GM12878 (cell line): ENCODE data around the gene PAF1. TPM values are rescaled to one million over a fixed set of nuclear protein-coding genes. Genes with fewer than 3 reads are reported as not detected.
A peak's percentile ranks its signal among the peaks of the same experiment; 100 is the strongest.

ENCODE experiments used
- ATF7 ChIP-seq: fragments of 450-650 bp; IDR thresholded peaks from 2 replicates; pipeline ENCODE4 v1.6.1; 2016; ENCODE audit warnings: low read depth, mild to moderate bottlenecking
- BACH1 ChIP-seq: fragments of 450-650 bp; IDR thresholded peaks from 2 replicates; pipeline ENCODE4 v1.6.1; 2017; ENCODE audit warnings: mild to moderate bottlenecking, borderline replicate concordance
- DPF2 ChIP-seq: fragments of 450-650 bp; IDR thresholded peaks from 2 replicates; pipeline ENCODE4 v1.6.1; 2017; ENCODE audit warnings: mild to moderate bottlenecking
- GATAD2B ChIP-seq: fragments of 450-650 bp; conservative IDR thresholded peaks from 2 replicates; pipeline ENCODE4 v1.6.1; 2017; ENCODE audit warnings: low read depth, mild to moderate bottlenecking, moderate library complexity
- IKZF1 ChIP-seq: fragments of 450-650 bp; conservative IDR thresholded peaks from 2 replicates; pipeline ENCODE4 v1.6.1; 2017; ENCODE audit warnings: antibody characterized with exemption, mild to moderate bottlenecking
- MYB ChIP-seq: fragments of 150-350 bp; IDR thresholded peaks from 2 replicates; pipeline ENCODE4 v1.6.1; 2014; ENCODE audit warnings: mild to moderate bottlenecking, low read depth, low read length, borderline replicate concordance
- NBN ChIP-seq: fragments of 450-650 bp; IDR thresholded peaks from 2 replicates; pipeline ENCODE4 v1.6.1; 2016
- NFYA ChIP-seq: IDR thresholded peaks from 2 replicates; pipeline ENCODE4 v1.6.1; 2011; ENCODE audit warnings: low read depth, mild to moderate bottlenecking, low read length, improper control_type of control experiment, borderline replicate concordance
- NR2C2 ChIP-seq: IDR thresholded peaks from 2 replicates; pipeline ENCODE4 v1.6.1; 2011; ENCODE audit warnings: borderline replicate concordance, low read depth; ENCODE audit not compliant: control insufficient read depth, insufficient read length
- NRF1 ChIP-seq: conservative IDR thresholded peaks from 2 replicates; pipeline ENCODE4 v1.6.1; 2011; ENCODE audit warnings: mild to moderate bottlenecking, low read depth, low read length, improper control_type of control experiment
- RB1 ChIP-seq: fragments of 450-650 bp; formaldehyde crosslinking; IDR thresholded peaks from 2 replicates; pipeline ENCODE4 v1.6.1; 2017; ENCODE audit warnings: mild to moderate bottlenecking, borderline replicate concordance
- RBBP5 ChIP-seq: fragments of 200-600 bp; sonication (generic); conservative IDR thresholded peaks from 2 replicates; pipeline ENCODE4 v1.6.1; 2016
- SIN3A ChIP-seq: IDR thresholded peaks from 2 replicates; pipeline ENCODE4 v1.6.1; 2012; ENCODE audit warnings: low read depth, low read length, improper control_type of control experiment
- SIX5 ChIP-seq: IDR thresholded peaks from 2 replicates; pipeline ENCODE4 v1.6.1; 2011; ENCODE audit warnings: mild to moderate bottlenecking, low read depth, low read length, moderate library complexity; ENCODE audit not compliant: severe bottlenecking
- SMAD1 ChIP-seq: fragments of 450-650 bp; IDR thresholded peaks from 2 replicates; pipeline ENCODE4 v1.6.1; 2018; ENCODE audit warnings: mild to moderate bottlenecking, low read depth; ENCODE audit not compliant: partially characterized antibody
- SMAD5 ChIP-seq: IDR thresholded peaks from 2 replicates; pipeline ENCODE4 v1.6.1; 2016; ENCODE audit warnings: antibody characterized with exemption, low read depth
- SMARCA5 ChIP-seq: fragments of 450-650 bp; IDR thresholded peaks from 2 replicates; pipeline ENCODE4 v1.6.1; 2017; ENCODE audit warnings: mild to moderate bottlenecking
- STAT1 ChIP-seq: fragments of 450-650 bp; conservative IDR thresholded peaks from 2 replicates; pipeline ENCODE4 v1.6.1; 2014; ENCODE audit warnings: antibody characterized with exemption, mild to moderate bottlenecking
- TCF12 ChIP-seq: IDR thresholded peaks from 2 replicates; pipeline ENCODE4 v1.6.1; 2011; ENCODE audit warnings: low read depth, mild to moderate bottlenecking, low read length
- polyA plus RNA-seq, 11 experiments: library from polyadenylated mRNA; depleted of rRNA in 4 of 11; unstranded in 6 of 11; stranded (reverse) in 5 of 11; fragments of >200 nt; fragmentation: Nextera tagmentation in 4 of 11; fragmentation: Illumina TruSeq in 1 of 11; extraction: Ambion mirVana in 4 of 11; extraction: Trizol in 1 of 11; gene quantifications; 1 replicate in 1 of 11; 2 replicates in 10 of 11; pipeline versions ENCODE4 v1.2.1 to v1.2.3, GENCODE V29; 2011 to 2016; ENCODE audit warnings: inconsistent platforms in 2 of 11, missing spikeins in 2 of 11, low read depth in 1 of 11
- total RNA-seq, 4 experiments: library from RNA; depleted of rRNA in 3 of 4; stranded (reverse); fragments of >200 nt in 3 of 4; fragmentation: Illumina TruSeq in 1 of 4; extraction: Trizol in 1 of 4; gene quantifications; 2 replicates each; pipeline versions ENCODE4 v1.2.1 to v1.2.3, GENCODE V29; 2013 to 2021
- TF ChIP-seq, protein P1 (sequence below): fragments of 450-650 bp; IDR thresholded peaks from 2 replicates; pipeline ENCODE4 v1.6.1; 2018; ENCODE audit warnings: mild to moderate bottlenecking, low read depth, moderate library complexity; ENCODE audit not compliant: partially characterized antibody
- TF ChIP-seq, protein P2 (sequence below): IDR thresholded peaks from 2 replicates; pipeline ENCODE4 v1.6.1; 2012; ENCODE audit warnings: low read depth, low read length, improper control_type of control experiment
- TF ChIP-seq, protein P3 (sequence below): fragments of 450-650 bp; formaldehyde crosslinking; IDR thresholded peaks from 2 replicates; pipeline ENCODE4 v1.4.0; 2020; ENCODE audit warnings: mild to moderate bottlenecking, moderate library complexity
- TF ChIP-seq, protein P4 (sequence below): fragments of 450-650 bp; IDR thresholded peaks from 2 replicates; pipeline ENCODE4 v1.6.1; 2016; ENCODE audit warnings: mild to moderate bottlenecking

Gene PAF1
- total and polyA plus RNA-seq, 10 of the 15 experiments (the other 5 are each of a cell fraction or from before 2014, with no cell fraction given) = 1.7 to 45.8 (median 39.6) TPM

DNA sequence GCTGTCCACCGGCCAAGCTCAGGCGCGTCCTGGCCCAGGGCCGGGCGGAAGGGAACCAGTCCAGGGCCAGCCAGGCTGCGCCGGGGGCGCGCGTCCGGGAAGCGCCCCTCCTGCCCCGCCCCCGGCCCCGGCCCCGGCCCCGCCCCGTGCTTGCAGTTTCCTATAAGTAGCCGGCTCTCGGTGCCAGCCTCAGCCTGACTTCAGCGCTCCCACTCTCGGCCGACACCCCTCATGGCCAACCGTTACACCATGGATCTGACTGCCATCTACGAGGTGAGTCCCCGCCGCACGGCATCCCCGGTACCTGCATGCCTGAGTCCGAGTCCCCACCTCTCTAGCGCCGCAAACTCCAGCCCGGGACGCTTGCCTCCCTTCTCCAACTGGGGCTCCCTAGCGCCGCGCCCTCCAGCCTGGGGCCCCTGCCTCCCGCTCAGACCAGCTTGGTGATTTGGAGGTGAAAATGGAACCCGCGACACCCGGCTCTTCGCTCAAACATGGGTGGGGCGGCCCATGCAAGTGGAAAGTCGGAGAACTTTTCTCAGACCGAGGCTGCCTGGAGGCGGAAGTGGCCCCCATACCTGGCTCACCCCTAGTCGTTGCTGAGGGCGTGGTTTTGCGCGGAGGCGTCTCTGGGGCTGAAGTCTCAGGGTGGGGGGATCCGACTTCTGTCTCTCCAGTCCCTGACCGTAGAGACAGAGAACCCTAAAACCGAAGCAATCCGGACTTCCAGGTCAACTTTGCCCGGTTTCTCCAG, 15.9 kb upstream of the PAF1 start, which contains the start of gene ZFP36 (continued):
- TF ChIP-seq STAT1 (0 out of 2 replicates have a peak, but pooled peaks have one; percentile 45), GATAD2B (peak; percentile 57; the same call in 1 of the 2 replicates), ATF7 (peak; percentile 37; the same call in 1 of the 2 replicates), NRF1 (no peak), IKZF1 (peak; percentile 84), NR2C2 (no peak), TCF12 (peak; percentile 77; the same call in 1 of the 2 replicates), BACH1 (peak; percentile 93), RB1 (peak; percentile 88), SMARCA5 (0 out of 2 replicates have a peak, but pooled peaks have one; percentile 54), DPF2 (peak; percentile 55; the same call in 1 of the 2 replicates), SMAD1 (peak; percentile 98), NFYA (no peak), NBN (peak; percentile 79), MYB (peak; percentile 52; the same call in 1 of the 2 replicates), SIN3A (0 out of 2 replicates have a peak, but pooled peaks have one; percentile 71), RBBP5 (no peak), SIX5 (no peak), SMAD5 (peak; percentile 96)
- TF ChIP-seq, protein P1, sequence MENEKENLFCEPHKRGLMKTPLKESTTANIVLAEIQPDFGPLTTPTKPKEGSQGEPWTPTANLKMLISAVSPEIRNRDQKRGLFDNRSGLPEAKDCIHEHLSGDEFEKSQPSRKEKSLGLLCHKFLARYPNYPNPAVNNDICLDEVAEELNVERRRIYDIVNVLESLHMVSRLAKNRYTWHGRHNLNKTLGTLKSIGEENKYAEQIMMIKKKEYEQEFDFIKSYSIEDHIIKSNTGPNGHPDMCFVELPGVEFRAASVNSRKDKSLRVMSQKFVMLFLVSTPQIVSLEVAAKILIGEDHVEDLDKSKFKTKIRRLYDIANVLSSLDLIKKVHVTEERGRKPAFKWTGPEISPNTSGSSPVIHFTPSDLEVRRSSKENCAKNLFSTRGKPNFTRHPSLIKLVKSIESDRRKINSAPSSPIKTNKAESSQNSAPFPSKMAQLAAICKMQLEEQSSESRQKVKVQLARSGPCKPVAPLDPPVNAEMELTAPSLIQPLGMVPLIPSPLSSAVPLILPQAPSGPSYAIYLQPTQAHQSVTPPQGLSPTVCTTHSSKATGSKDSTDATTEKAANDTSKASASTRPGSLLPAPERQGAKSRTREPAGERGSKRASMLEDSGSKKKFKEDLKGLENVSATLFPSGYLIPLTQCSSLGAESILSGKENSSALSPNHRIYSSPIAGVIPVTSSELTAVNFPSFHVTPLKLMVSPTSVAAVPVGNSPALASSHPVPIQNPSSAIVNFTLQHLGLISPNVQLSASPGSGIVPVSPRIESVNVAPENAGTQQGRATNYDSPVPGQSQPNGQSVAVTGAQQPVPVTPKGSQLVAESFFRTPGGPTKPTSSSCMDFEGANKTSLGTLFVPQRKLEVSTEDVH = no peak
- TF ChIP-seq, protein P2, sequence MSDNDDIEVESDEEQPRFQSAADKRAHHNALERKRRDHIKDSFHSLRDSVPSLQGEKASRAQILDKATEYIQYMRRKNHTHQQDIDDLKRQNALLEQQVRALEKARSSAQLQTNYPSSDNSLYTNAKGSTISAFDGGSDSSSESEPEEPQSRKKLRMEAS = peak; percentile 66
- TF ChIP-seq, protein P3, sequence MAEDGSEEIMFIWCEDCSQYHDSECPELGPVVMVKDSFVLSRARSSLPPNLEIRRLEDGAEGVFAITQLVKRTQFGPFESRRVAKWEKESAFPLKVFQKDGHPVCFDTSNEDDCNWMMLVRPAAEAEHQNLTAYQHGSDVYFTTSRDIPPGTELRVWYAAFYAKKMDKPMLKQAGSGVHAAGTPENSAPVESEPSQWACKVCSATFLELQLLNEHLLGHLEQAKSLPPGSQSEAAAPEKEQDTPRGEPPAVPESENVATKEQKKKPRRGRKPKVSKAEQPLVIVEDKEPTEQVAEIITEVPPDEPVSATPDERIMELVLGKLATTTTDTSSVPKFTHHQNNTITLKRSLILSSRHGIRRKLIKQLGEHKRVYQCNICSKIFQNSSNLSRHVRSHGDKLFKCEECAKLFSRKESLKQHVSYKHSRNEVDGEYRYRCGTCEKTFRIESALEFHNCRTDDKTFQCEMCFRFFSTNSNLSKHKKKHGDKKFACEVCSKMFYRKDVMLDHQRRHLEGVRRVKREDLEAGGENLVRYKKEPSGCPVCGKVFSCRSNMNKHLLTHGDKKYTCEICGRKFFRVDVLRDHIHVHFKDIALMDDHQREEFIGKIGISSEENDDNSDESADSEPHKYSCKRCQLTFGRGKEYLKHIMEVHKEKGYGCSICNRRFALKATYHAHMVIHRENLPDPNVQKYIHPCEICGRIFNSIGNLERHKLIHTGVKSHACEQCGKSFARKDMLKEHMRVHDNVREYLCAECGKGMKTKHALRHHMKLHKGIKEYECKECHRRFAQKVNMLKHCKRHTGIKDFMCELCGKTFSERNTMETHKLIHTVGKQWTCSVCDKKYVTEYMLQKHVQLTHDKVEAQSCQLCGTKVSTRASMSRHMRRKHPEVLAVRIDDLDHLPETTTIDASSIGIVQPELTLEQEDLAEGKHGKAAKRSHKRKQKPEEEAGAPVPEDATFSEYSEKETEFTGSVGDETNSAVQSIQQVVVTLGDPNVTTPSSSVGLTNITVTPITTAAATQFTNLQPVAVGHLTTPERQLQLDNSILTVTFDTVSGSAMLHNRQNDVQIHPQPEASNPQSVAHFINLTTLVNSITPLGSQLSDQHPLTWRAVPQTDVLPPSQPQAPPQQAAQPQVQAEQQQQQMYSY (CRISPR knock-in tag) = 0 out of 2 replicates have a peak, but pooled peaks have one; percentile 16
- TF ChIP-seq, protein P4, sequence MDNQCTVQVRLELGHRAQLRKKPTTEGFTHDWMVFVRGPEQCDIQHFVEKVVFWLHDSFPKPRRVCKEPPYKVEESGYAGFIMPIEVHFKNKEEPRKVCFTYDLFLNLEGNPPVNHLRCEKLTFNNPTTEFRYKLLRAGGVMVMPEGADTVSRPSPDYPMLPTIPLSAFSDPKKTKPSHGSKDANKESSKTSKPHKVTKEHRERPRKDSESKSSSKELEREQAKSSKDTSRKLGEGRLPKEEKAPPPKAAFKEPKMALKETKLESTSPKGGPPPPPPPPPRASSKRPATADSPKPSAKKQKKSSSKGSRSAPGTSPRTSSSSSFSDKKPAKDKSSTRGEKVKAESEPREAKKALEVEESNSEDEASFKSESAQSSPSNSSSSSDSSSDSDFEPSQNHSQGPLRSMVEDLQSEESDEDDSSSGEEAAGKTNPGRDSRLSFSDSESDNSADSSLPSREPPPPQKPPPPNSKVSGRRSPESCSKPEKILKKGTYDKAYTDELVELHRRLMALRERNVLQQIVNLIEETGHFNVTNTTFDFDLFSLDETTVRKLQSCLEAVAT = peak; percentile 99
